Fibroblast of the aortic adventitia (primary cell): ENCODE data around the gene SDK2. TPM values are rescaled to one million over a fixed set of nuclear protein-coding genes. Genes with fewer than 3 reads are reported as not detected.

Experiments used
- DNase-seq: peaks from one replicate; pipeline ENCODE4 v3.0.0-alpha.2; 2010; ENCODE audit warnings: low read depth
- H3K4me3 ChIP-seq: 2 replicates; pipeline ENCODE4 v1.5.1; 2011; ENCODE audit warnings: low read depth, mild to moderate bottlenecking, control low read depth, low read length, moderate library complexity
- total RNA-seq: library from RNA; depleted of rRNA; stranded (reverse); fragments of >200 nt; gene quantifications from 2 replicates; pipeline ENCODE4 v1.2.3, GENCODE V29; 2012; ENCODE audit warnings: low replicate concordance
- TF ChIP-seq, protein P1 (sequence below): IDR thresholded peaks from 2 replicates; pipeline ENCODE4 v1.5.1; 2011; ENCODE audit warnings: mild to moderate bottlenecking, low read length, control low read depth, inconsistent platforms; ENCODE audit not compliant: insufficient read depth

The SDK2 gene
- total RNA-seq, 1 donor, result not detected

DNA sequence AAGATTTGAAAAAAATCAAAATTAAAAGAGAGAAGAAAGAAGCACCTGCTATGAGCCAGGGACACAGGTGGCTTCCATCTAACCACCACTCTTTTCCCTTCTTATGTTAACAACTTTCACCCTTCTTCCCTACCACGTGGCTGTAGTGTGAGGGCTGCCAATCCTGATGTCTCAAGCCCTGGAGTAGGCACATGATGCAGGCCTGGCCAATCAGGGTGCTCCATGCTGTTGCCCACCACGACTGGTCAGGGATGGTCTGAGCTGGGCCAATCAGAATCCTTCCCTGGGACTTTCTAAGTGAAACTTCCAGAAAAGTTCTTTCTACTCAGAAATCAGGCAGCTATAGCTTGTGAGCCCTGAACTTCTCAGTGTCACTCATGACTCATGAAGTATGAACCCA lies 140.7 kb downstream of the SDK2 start:
- no peak overlapping the region for H3K4me3 ChIP-seq
- DNase-seq, result no peak
- TF ChIP-seq, protein P1, sequence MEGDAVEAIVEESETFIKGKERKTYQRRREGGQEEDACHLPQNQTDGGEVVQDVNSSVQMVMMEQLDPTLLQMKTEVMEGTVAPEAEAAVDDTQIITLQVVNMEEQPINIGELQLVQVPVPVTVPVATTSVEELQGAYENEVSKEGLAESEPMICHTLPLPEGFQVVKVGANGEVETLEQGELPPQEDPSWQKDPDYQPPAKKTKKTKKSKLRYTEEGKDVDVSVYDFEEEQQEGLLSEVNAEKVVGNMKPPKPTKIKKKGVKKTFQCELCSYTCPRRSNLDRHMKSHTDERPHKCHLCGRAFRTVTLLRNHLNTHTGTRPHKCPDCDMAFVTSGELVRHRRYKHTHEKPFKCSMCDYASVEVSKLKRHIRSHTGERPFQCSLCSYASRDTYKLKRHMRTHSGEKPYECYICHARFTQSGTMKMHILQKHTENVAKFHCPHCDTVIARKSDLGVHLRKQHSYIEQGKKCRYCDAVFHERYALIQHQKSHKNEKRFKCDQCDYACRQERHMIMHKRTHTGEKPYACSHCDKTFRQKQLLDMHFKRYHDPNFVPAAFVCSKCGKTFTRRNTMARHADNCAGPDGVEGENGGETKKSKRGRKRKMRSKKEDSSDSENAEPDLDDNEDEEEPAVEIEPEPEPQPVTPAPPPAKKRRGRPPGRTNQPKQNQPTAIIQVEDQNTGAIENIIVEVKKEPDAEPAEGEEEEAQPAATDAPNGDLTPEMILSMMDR, result no peak

DNA sequence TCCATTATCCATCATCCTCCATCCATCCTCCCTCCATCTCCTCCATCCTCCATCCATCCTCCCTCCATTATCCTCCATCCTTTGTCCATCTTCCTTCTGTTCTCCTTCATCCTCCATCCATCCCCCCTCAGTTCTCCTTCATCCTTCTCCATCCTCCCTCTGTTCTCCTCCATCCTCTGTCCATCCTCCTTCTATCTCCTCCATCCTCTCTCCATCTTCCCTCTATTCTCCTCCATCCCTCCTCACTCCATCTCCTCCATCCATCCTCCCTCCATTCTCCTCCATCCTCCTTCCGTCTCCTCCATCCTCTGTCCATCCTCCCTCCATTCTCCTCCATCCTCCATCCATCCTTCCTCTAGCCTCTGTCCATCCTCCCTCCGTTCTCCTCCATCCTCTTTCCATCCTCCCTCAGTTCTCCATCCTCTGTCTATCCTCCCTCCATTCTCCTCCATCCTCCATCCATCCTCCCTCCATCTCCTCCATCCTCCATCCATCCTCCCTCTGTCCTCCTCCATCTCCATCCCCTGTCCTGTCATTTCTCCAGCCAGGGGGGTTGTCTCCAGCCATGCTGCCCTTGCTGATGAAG lies 143.7 kb downstream of the SDK2 start:
- TF ChIP-seq, protein P1, result no peak

GRCh38 chr17:73498886-73499554 lies 145.2 kb downstream of the SDK2 start:
- no peak overlapping the region for H3K4me3 ChIP-seq
- no peak for DNase-seq
- TF ChIP-seq, protein P1, result no peak

More for the DNA sequence above, 143.7 kb downstream of the SDK2 start:
- DNase-seq, result no peak
- no peak overlapping the region for H3K4me3 ChIP-seq

DNA sequence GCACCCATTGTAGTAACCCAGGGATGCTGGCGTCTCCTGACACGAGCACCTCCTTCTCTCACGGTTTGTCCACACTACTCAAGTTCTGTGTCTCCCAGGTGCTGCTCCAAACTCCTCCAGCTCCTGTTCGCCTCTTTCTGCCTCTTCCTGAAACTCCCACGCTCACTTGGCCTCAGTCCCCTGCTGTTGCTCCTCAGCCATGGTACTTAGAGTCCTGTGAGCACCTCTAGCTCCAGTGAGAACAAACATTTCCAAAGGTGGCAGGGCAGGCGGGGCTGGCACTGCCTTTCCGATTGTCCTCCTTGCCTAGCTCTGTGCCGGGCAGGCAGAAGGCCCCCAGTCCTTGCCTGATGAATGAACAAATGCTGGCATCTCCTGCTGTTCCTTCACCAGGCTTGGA lies 146.1 kb downstream of the SDK2 start:
- DNase-seq, result no peak
- TF ChIP-seq, protein P1, result no peak
- no peak overlapping the region for H3K4me3 ChIP-seq

DNA sequence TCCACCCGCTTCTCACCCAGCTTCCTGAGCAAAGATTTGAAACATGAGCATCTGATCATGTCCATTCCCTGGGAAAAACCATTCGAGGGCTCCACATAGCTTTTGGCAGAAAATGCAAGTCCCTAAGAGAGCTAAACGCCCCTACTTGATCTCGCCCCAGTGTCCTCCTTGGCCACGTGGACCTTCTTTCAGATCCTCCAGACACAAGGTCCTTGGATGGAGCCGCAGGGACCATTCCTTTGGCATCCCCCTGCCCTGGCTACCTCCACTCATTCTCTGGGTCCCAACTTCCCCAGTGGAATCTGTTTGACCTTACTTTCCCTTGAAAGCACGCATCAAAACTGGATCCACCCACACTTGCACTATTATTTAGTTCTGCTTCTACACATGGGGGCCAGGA lies 146.5 kb downstream of the SDK2 start:
- no peak for DNase-seq
- TF ChIP-seq, protein P1, result no peak
- H3K4me3 ChIP-seq, result no peak overlapping the region

DNA sequence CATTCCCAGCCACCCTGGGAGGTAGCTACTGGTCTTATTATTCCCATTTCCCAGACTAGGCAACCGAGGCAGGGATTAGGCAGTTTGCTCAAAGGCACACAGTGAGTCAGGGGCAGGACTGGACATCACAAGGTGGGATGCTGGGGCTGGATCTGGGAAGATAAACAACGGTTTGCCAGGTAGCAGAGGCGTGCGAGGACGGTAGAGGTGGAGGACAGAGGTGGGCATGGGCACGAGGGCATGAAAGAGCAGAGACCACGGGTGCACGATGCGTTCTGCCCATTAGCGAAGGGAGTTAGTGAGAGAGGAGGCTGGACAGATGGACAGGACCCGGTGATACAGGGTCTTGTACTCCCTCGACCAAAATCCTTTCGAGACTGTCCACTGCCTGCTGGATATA lies 148.0 kb downstream of the SDK2 start:
- TF ChIP-seq, protein P1, result no peak

More for the DNA sequence above, 148.0 kb downstream of the SDK2 start:
- no peak overlapping the region for H3K4me3 ChIP-seq
- DNase-seq, result no peak
